Putamen (tissue), 1 donor: ENCODE results near the gene TMBIM1.
A peak's percentile ranks its signal among the peaks of the same experiment; 100 is the strongest.

Experiments
- DNase-seq: peaks from one replicate; pipeline ENCODE4 v3.0.0-alpha.2; 2016; ENCODE audit warnings: low spot score

TMBIM1 gene

DNA sequence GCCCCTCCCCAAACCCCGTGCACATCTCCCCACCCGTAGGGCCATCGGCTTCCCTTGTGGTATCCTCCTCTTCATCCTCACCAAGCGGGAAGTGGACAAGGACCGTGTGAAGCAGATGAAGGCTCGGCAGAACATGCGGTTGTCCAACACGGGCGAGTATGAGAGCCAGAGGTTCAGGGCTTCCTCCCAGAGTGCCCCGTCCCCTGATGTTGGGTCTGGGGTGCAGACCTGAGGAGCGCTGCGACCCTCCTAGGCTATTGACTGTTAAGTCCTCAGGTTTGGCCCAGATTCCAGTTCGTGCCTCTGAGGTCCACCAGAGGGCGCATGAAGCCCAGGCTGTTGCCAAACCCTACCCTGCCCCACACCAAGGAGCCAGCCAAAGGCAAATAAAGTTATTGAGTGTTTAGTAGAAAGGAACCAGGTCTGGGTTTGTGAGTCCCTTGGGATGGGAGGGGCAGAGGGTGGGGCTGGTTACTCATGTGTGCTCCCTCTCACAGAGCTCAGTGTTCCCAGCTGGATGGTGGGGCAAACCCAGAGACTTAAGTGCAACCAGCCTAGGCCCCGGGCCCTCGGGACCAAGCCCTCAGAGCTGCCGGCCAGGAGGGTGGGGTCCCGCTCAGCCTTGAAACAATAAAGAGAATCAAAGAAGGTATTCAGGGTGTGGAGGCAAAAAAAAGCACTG, 19.6 kb downstream of the TMBIM1 start:
- DNase-seq, result peak; percentile 78

DNA sequence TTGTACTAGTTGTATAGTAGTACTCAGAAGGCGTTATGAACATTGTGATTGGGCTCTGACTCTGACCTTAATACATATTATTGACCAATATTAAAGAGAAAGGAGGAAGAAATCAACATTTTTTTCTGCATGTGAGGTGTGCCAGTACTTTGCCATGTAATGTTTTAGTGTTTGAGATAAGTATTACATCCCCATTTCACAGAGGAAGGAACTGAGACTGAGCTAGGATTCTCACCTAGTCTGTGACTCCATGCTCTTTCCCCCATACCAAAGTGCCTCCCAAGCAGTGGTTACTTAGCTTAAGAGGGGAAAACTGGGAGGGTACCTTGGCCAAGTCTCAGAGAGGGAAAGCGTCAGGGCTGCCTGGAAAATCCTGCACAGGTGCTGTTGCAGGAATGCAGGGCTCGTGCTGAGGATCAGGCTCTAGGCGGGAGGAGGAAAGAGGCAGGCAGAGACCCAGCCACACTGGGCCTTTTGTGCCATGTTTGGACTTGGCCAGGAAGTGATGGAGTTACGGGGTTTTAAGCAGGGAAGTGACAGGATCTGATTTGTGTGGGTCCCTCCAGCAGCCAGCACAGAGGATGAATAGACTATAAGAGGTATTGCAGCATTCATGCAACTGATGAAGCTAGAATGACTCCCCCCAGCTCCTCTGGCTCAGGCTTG, 20.3 kb downstream of the TMBIM1 start:
- DNase-seq, result no peak

DNA sequence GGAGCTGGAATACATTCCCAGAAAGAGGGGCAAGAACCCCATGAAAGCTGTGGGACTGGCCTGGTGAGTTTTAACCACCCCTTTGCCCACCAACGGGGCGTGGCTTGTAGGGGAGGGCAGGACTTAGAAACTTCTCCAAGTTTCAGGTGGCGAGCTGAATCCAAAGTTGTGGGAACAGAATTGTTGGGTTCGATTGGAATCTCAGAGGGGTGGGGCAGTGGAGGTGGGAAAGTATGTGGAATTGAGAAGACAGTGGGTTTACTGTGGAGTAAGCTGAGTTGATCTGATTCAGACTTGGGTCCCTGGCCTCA, 20.9 kb downstream of the TMBIM1 start:
- no peak for DNase-seq

DNA sequence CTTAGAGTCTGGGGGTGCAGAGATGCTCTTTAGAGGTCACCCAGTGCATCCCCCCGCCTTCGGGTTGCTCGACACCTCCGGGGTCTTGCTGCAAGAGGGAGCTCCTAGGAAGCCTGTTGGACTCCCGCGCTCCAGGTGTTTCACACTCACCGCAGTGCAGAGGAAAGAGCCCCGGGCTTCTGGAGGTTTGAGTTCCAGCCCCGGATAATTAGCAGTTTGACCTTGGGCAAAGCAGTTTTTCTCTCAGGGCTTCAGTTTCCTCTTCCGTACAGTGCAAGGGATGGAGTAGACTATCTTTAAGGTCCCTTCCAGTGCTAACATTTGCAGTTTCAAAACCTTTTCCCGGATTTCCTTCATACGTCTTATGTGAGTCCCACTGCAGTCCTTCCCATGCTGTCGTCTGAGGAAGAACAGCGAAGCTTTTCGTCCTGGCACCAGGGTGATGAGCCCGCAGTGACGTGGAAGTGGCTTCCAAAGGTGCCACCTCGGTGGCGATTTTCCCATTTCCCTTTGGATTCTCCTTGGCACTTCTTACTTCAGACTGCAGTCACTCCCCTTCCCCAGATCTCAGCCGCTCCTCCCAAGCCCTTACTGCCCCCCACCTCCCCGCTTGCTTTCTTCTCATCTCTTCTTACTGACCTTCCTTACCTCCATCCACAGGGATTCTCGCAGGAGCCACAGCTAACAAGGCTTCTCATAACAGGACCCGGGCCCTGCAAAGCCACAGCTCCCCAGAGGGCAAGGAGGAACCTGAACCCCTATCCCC, 21.4 kb downstream of the TMBIM1 start:
- DNase-seq, result no peak

DNA sequence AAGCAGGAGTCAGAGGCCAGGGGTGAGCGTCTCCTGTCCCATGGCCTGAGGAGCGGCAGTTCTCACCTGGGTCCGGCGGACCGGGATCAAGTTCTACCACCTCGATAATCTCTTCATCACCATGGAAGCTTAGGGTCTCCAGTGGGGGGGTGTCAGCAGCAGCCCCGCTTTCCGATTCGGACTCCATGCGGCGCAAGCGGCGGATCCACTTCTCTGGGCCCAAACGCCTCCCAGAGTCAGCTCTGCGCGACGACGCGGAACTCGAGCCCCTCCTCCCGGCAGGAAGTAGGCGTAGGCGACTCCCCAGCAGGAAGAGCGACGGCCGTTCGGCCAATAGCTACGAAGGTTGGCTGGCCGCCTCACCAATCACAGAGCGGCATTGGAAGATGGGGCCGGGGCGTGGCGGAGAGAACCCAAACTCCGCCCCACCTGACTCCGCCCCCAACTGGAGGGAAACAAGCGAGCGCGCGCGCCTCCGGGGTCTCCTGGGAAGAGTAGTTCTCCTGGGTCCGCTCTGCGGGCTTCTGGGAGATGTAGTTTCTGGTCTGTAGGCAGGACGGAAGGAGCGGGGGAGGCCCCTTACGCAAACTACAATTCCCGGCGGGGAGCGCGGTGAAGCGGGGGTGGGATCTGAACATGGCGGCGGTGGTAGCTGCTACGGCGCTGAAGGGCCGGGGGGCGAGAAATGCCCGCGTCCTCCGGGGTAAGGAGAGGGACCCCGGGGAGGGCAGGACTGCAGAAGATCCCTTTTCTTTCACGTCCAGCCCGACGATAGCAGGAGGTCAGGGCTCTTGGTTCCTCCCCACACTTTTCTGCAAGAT, 22.2 kb downstream of the TMBIM1 start, which contains the start of the genes AAMP and PNKD:
Gene AAMP, minus strand, starts transcription at position 238 of the 821 bp plus-strand sequence. Its CDS starts 51 bp downstream, at position 187.
Gene PNKD, plus strand, starts transcription at position 620 of the 821 bp plus-strand sequence. Its CDS starts 17 bp downstream, at position 637.
- peak; percentile 100 for DNase-seq

DNA sequence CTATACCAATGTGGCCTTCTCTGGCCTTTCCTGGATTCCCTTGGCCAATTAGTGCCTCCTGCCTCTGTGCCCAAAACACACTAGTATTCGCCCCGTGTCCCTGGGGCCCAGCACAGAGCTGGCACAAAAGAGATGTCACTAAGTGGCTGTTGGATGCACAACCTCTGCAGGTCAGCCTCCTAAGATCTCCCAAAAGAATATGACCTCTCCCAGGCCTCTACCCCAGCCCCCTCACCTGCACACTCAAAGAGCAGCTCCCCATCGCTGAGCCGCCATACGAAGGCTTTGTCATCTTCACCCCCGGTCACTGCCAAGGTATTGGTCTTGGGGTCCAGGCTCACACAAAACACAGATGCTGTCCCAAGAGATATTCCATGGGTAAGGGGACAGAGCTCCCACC, 25.0 kb downstream of the TMBIM1 start:
- DNase-seq, result no peak

DNA sequence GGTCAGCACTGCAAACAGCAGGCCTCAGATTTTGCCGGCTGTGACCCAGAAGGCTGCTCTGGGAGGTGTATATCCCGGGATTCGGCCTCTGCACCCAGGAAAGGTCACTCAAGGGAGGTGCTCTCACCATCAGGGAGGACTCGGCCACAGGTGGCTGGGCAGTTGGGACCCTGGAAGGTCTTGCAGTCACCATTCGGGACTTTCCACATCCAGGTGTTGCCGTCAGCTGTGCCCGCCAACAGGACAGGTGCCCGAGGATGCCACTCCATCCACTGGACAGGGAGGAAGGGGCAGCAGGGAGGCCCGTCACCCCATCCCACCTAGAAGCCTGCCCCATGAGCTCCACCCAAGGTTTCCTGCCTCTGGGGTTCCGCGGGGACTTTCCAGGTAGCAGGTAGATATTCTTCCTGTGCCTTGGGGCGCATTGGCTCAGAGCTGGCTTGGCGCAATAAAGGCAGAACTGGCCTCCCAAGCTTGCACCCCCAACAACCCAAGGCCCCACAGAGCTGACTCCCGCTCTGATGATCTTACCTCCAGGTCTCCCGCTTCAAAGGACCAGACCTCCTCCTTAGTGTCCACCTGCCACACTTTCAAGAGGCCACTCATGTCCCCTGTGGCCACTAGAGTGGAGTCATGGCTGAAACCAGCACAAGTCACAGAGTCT, 25.9 kb downstream of the TMBIM1 start:
- no peak for DNase-seq

DNA sequence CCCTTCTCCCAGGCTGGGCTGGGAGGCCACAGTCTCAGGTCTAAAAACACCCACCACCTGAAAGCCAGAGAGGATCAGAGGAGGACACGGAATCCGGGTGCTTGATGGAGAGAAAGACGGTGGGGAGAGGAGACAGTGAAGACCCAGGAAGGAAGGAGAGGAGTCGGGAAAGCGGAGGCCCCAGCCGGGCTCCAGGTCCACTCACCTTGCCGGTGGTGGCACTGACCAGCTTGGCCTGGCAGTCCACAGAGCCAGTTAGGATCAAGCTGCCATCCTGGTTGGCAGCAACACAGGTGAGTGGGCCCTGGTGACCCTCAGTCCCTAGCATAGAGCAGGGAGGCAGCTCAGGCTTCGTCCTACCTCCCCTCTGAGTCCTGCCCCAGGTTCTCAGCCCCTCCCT, 26.7 kb downstream of the TMBIM1 start:
- no peak for DNase-seq

DNA sequence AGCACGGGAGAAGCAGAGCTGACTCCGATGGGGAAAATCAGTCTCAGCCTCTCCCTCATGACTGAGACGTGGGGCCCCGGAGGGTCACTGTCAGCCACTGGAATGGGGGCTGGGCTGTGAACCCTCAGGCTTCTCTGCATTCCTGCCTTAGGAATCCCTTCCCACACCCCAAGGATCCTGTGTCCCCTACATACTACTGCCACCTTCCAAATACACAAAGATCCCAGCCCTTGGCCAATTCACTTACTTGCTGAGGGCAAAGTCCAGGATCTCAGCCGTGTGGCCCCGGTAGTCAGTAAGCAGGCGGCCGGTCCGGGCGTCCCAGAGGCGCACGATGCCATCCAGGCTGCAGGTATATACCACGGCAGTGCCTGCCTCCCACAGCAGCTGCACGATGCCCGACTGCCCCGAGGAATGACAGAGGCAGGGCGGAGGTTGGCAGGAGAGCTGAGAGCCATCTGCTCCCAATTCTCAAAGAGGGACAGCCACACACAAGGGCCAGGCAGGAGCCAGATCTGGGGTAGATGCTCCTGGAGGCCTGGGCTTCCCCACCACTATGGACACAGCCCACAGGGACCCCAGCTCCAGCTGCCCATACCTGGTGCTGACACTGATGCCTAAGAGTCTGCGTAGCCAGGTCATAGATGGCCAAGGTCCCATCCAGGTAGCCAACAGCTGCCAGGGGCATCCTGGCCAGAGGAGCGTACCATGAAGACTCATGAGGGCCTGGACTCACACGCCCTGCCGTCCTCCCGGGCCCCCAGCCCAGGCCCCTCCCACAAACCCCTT, 27.3 kb downstream of the TMBIM1 start:
- no peak for DNase-seq

DNA sequence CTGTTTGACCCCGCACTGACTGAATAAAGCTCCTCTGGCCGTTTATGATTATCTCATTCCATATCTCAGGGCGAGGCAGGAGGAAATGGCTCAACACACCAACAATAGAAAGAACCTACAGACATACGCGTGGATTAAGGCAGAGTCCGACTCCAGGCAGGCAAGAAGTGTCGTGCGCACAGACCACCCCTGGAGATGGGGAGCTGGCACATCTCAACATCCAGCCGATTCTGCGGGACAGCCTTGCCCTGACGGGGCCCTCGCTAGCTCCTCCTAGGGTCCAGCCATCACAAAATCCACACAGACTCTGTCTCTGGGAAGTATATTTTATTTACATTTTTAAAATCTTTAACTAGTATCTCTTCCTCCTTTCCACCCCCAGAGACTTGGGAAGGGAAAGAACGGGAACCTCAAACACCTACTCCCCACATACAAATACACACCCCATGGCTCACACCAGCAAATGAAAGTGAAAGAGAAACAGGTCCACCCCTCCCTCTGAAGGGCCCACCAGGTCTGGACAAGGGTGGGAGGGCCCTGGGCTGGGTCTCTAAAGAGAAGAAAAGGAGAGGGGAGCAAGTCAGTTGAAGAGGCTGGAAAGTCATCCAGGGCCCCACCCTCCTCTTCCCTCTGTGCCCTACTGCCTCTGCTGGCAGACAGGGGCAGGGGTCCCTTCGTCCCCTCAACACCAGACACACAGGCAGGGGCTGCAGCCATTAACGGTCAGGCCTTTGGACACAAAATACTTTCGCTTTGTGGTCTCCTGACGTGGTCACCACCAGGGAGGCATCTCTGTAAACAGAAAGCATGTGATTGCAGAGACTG, 28.3 kb downstream of the TMBIM1 start:
- DNase-seq, result no peak

DNA sequence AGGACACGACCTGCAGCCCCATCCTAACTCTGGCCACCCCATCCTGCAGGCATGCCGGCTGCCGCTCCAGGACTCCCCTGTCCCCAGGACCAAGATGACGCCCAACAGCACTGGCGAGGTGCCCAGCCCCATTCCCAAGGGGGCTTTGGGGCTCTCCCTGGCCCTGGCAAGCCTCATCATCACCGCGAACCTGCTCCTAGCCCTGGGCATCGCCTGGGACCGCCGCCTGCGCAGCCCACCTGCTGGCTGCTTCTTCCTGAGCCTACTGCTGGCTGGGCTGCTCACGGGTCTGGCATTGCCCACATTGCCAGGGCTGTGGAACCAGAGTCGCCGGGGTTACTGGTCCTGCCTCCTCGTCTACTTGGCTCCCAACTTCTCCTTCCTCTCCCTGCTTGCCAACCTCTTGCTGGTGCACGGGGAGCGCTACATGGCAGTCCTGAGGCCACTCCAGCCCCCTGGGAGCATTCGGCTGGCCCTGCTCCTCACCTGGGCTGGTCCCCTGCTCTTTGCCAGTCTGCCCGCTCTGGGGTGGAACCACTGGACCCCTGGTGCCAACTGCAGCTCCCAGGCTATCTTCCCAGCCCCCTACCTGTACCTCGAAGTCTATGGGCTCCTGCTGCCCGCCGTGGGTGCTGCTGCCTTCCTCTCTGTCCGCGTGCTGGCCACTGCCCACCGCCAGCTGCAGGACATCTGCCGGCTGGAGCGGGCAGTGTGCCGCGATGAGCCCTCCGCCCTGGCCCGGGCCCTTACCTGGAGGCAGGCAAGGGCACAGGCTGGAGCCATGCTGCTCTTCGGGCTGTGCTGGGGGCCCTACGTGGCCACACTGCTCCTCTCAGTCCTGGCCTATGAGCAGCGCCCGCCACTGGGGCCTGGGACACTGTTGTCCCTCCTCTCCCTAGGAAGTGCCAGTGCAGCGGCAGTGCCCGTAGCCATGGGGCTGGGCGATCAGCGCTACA, 29.4 kb downstream of the TMBIM1 start:
- no peak for DNase-seq

DNA sequence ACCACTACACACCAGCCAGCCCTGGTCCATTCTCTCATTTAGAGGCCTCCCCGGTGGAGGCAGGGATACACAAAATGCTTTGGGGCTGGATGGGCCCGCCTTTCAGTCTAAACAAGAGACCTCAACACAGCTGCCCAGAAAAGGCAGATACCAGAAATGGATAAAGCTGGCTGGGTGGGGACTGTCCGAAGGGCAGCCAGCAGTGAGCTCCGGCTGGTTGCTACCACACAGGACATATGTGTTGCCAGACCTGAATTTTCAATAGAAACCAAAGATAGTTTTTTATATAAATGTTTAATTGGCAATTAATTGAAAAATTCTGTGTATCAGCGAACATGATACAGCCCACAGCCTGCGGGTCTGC, 30.1 kb downstream of the TMBIM1 start:
- DNase-seq, result no peak

DNA sequence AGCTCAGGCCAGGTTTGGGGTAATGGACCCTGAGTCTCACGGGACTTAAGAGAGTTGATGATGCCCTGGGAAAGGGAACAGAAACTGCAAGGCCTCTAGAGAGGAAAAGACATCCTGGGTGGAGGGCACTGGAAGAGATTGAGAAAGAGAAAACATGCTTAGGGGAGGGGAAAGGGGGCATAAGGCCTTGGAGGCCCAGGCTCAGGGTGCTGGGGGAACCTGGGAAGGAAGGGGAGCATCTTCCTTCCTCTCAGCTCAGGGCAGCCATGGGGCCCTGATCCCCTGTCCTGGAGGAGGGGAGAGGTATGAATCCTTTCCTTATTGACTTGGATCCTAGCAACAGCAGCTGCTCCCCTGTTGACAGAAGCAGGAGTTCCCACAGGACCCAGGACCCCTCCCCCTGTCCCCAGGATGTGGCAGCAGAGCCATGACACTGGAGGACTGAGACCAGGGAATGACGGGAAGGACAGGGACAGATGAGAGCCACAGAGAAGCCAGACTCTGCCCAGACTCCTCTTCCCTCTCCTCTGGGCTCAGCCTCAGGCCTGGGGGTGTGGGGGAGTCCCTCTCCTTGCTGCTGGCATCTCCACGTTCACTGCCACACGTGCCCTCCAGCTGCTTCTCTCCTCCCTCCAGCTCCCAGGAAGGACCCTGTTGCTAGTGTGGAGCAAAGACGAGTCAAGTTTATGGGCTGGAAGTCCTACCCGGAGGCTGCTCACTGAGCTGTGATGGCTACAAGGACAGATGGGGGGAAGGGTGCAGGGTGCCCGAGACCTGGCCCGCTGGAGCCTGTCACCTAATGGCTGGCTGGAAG, 30.7 kb downstream of the TMBIM1 start:
- DNase-seq, result no peak

DNA sequence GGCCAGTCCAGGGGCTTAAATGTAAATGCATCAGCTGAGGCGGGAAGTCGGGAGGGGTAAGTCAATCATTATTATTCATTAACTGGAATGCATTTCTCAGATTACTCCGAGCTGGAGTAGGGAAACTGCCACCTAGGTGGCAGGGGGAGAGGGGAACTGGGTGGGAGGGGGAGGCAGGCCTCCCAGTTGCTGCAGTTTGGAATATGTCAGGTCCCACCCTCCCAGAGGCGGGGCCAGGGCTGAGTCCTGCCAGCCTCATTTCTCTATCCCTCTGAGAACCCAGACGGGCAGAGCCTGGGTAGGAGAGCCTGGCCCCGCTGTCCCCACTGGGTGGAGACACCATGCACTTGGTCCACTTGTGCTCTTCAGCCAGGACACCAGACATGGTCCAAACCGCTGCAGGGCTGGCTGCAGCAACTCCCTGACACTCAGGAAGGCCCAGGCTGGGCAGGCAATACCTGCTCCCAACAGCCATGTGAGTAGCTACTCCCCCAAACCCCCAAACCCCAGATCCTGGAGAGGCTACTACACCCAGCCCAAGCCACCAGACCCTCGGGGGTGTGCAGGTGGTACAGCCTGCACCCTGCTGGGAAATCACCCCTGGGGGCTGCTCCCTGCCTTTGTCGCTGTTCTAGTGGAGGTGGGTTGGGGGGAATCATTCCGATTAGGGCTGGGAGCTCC, 31.4 kb downstream of the TMBIM1 start, which contains the start of gene GPBAR1:
Gene GPBAR1, plus strand, starts transcription at position 274 of the 681 bp plus-strand sequence. CDS start 1,710 bp downstream, outside the sequence.
- no peak for DNase-seq

DNA sequence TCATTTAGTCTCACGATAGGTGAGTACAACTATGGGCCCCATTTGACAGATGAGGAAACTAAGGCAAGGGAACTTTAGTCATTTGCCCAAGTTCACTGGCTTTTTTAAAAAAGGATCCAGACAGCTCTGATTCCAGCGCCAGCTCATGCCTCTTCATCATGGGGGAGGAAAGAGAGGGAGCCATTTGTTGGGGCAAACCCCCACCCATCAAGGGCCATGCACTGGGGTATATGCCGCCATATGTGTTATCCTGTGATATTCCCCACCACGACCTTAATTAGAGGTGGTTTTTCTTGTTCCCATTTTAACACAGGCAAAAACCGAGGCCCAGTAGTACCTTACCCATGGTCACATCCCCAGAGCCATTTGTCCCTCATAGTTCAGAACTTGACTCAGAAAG, 32.1 kb downstream of the TMBIM1 start:
- no peak for DNase-seq

DNA sequence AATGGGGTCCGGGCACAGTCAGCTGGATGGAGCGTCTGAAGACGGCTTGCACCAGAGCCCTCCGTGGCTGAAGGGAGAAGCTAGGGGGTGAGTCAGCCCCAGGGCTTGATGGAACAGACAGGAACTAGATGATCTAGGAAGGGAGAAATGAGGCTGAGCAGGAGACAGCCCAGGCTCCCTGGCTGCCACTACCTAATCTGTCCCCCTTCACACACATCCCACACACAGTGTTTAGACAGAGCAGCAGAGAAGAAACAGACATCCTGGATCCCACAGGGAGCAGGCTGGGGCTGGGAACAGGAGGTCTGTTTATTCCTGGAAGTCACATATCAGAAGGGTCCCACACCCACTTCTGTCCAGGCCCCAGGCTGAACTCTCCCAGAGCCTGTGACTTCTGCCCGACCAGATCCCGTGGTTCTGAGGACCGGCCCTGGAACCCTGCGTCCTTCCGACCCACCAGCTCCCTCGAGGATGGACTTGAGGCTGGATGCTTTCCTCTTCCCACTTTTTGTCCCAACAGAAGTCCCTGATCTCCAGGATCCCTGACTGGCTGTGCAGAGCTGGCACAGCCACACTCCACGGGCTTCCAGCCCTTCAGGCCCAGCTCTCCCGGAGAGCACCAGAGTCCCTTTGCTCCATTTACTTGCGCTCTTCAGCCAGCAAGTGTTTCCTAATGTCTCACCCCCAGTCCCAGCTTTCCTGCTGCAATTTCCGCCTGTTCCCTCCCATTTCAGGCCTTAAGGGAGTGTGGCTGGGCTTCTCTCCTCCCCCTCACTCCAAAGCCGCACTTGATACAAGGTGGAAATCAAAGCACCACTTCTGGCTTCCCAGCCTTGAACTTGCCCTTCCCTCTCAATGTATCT, 33.0 kb downstream of the TMBIM1 start:
- no peak for DNase-seq
